GM12891 (cell line): ENCODE measurements around the gene ENG.

ENCODE experiments used
- PAX5 ChIP-seq: IDR thresholded peaks from 2 replicates; pipeline ENCODE4 v1.6.1; 2011; ENCODE audit warnings: low read length, moderate library complexity, mild to moderate bottlenecking; ENCODE audit not compliant: insufficient read depth, severe bottlenecking
- POLR2A ChIP-seq: IDR thresholded peaks from 2 replicates; pipeline ENCODE4 v1.6.1; 2011; ENCODE audit warnings: low read depth, low read length, control low read depth
- POLR2AphosphoS5 ChIP-seq: IDR thresholded peaks from 2 replicates; pipeline ENCODE4 v1.6.1; 2011; ENCODE audit warnings: low read depth, low read length, control low read depth
- TAF1 ChIP-seq: IDR thresholded peaks from 2 replicates; pipeline ENCODE4 v1.6.1; 2011; ENCODE audit warnings: low read depth, low read length, control low read depth

GRCh38 chr9:127803507-127804352 lies 50.7 kb downstream of the ENG start:
- TF ChIP-seq TAF1 (no peak), POLR2A (peak; percentile 44; the same call in 1 of the 2 replicates), POLR2AphosphoS5 (no peak), PAX5 (no peak)
